GM19438 (cell line): ENCODE results near the gene PGAP3.
A peak's percentile ranks its signal among the peaks of the same experiment; 100 is the strongest.
"Not testable (repeated sequence)": the region's sequence is repeated elsewhere in the genome, so short reads cannot be mapped to it uniquely, and the experiment has no call there.

Experiments used
- ATAC-seq: cut with Tn5 transposase; IDR thresholded peaks from one replicate; pipeline ENCODE4 v1.9.1; 2021; ENCODE audit warnings: low read depth; ENCODE audit not compliant: unreplicated experiment

Gene PGAP3

GRCh38 chr17:39687546-39688474, at the start of gene PGAP3:
TSS of gene PGAP3 (minus strand) at chr17:39688057. CDS start at chr17:39688014, 43 bp downstream.
- ATAC-seq, result peak; percentile 83

GRCh38 chr17:39737206-39737759, 49.4 kb upstream of the PGAP3 start:
- ATAC-seq, result no peak

GRCh38 chr17:39736319-39737165, 48.7 kb upstream of the PGAP3 start:
- ATAC-seq, result no peak

- ATAC-seq, result no peak
Measured at GRCh38 chr17:39735882-39736281, 48.0 kb upstream of the PGAP3 start.

- no peak for ATAC-seq
Measured at GRCh38 chr17:39732586-39732985, 44.7 kb upstream of the PGAP3 start.

- ATAC-seq, result peak; percentile 76
Measured at GRCh38 chr17:39730095-39730921, 42.5 kb upstream of the PGAP3 start, which contains the start of gene MIEN1. TSS of gene MIEN1 (minus strand) at chr17:39730532. CDS start at chr17:39730495, 37 bp downstream.

GRCh38 chr17:39729280-39729851, 41.5 kb upstream of the PGAP3 start:
- ATAC-seq, result no peak

GRCh38 chr17:39727556-39727955, 39.7 kb upstream of the PGAP3 start:
- no peak for ATAC-seq

- ATAC-seq, result no peak
Measured at GRCh38 chr17:39726617-39727016, 38.8 kb upstream of the PGAP3 start.

GRCh38 chr17:39725923-39726322, 38.1 kb upstream of the PGAP3 start:
- not testable (repeated sequence) for ATAC-seq

GRCh38 chr17:39724731-39725130, 36.9 kb upstream of the PGAP3 start:
- no peak for ATAC-seq

- ATAC-seq, result no peak
Measured at GRCh38 chr17:39722965-39723848, 35.4 kb upstream of the PGAP3 start.

- ATAC-seq, result no peak
Measured at GRCh38 chr17:39722104-39722503, 34.2 kb upstream of the PGAP3 start.

GRCh38 chr17:39719563-39720355, 31.9 kb upstream of the PGAP3 start:
- ATAC-seq, result no peak

GRCh38 chr17:39717660-39718059, 29.8 kb upstream of the PGAP3 start:
- ATAC-seq, result no peak

- no peak for ATAC-seq
Measured at GRCh38 chr17:39716879-39717536, 29.2 kb upstream of the PGAP3 start.

GRCh38 chr17:39716073-39716818, 28.4 kb upstream of the PGAP3 start:
- ATAC-seq, result no peak
